Fibroblast of pulmonary artery (primary cell): ENCODE measurements around the gene MAST4.

Experiments
- DNase-seq: peaks from one replicate; pipeline ENCODE4 v3.0.0-alpha.2; 2010; ENCODE audit warnings: low read depth
- H3K4me3 ChIP-seq: replicated peaks from 2 replicates; pipeline ENCODE4 v1.5.1; 2011; ENCODE audit warnings: low read depth, mild to moderate bottlenecking, control low read depth, low read length, moderate library complexity
- CTCF ChIP-seq: IDR thresholded peaks from 2 replicates; pipeline ENCODE4 v1.5.1; 2011; ENCODE audit warnings: mild to moderate bottlenecking, control low read depth, low read length, inconsistent platforms; ENCODE audit errors: missing control alignments

Gene MAST4

GRCh38 chr5:67129768-67130167, 533.6 kb downstream of the MAST4 start:
- no peak overlapping the region for H3K4me3 ChIP-seq
- no peak for DNase-seq
- TF ChIP-seq CTCF = no peak

GRCh38 chr5:67133217-67133616, 537.0 kb downstream of the MAST4 start:
- DNase-seq = no peak
- no peak overlapping the region for H3K4me3 ChIP-seq
- TF ChIP-seq CTCF = no peak

- DNase-seq = no peak
- TF ChIP-seq CTCF = no peak
- H3K4me3 ChIP-seq = no peak overlapping the region
These were observed 537.6 kb downstream of the MAST4 start for GRCh38 chr5:67133776-67134175.

DNA sequence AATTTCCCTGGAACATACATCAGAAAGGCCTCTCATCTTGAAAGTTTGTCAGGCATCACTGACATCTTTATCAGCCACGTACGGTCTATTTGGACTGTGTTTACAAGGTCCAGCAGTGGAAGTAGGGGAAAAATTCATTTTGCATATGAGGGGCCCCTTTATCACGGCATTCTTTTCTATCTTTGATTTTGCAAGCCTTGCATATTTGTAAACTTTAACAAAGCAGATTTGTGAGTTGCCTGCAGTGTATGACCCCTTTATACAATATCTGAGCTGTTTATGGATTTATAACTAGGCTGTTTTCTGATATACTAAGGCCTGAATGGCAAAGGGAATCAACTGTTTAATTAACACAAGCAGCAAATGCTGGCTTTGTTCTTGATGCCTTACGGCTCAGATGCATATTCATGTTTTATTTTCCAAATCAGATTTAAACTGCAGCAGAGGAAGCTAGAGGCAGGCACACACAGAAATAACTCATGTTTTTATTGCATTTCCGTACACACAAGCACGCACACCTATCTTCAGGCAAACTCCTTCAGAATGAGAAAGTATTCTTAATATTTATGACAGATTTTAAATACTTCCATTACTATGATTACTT, 539.3 kb downstream of the MAST4 start:
- no peak for DNase-seq
- H3K4me3 ChIP-seq = no peak overlapping the region
- TF ChIP-seq CTCF = no peak

DNA sequence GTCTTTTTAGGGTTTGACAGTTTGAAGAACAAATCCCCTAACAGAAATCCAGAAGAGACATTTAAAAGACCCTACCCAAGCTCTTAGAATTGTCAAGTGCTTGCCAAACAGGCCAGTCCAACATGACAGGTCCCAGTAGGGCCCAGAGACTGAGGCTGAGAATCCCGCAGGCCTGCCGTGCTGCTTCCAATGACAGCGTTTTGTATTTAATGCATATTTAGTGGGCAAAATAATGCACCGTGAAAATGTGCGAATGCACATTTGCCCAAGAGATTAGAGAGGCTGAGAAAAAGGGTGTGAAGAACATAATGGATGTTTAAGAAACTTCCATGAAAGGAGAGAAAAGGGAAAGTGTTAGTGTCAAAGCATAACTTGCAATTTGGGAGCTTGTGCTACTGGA, 542.8 kb downstream of the MAST4 start:
- DNase-seq = no peak
- TF ChIP-seq CTCF = no peak
- H3K4me3 ChIP-seq = no peak overlapping the region

GRCh38 chr5:67140413-67140812, 544.2 kb downstream of the MAST4 start:
- no peak for DNase-seq
- TF ChIP-seq CTCF = no peak
- H3K4me3 ChIP-seq = no peak overlapping the region

DNA sequence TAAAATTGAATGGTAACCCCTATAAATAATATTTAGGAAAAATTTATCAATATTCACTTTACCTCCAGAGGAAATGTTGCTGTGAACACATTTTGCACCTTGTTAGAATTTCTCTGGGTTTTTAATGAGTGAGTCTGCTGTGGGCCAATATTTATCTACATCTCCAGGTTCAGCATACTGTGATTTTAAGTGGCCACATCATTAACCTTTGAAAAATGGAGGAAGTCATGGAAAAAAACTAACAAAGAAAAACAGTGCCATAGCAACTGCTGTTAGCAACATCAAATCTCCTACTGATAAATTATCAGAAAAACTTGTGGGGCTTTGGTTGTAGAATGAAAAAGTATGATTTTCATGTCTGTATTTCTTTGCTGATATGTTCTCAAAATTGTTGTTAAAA, 545.5 kb downstream of the MAST4 start:
- TF ChIP-seq CTCF = no peak
- no peak overlapping the region for H3K4me3 ChIP-seq
- DNase-seq = no peak
